ENCODE results near the gene CSNK2A3.

GRCh38 chr11:11349870-11350337 is 3.1 kb downstream of the CSNK2A3 start:
- TF ChIP-seq POLR2AphosphoS5 (IDR thresholded peaks at IDR 0.05; ENCODE audit: low read depth, low read length) (no peak), REST (IDR thresholded peaks at IDR 0.05; ENCODE audit: insufficient read depth in 1 of 2, low read depth in 2 of 2, low read length in 2 of 2) (peak in 1 of 2 experiments; percentile 48; a peak in 1 of 4 replicates), TAF1 (IDR thresholded peaks at IDR 0.05; ENCODE audit: borderline replicate concordance, insufficient read depth, low read length) (no peak)
